CD4-positive, alpha-beta T cell (primary cell): ENCODE measurements around the gene RAPGEF5. TPM values are rescaled to one million over a fixed set of nuclear protein-coding genes. Genes with fewer than 3 reads are reported as not detected.

Experiments
- ATAC-seq: fragments of 200-7000 bp; cut with Tn5 transposase; one replicate; pipeline ENCODE4 v1.10.0; 2022; ENCODE audit warnings: mild to moderate bottlenecking; ENCODE audit not compliant: poor library complexity
- CTCF ChIA-PET: fragments of 350-600 bp; sonication (Branson Sonifier 250); formaldehyde crosslinking; loops from one replicate; lab custom pipeline; 2021; ENCODE audit warnings: antibody characterized with exemption, inconsistent platforms; lab: Charles Lee
- POLR2A ChIA-PET: fragments of 350-600 bp; sonication (Branson Sonifier 250); formaldehyde crosslinking; loops from one replicate; lab custom pipeline; 2021; ENCODE audit warnings: antibody characterized with exemption, inconsistent platforms; lab: Charles Lee
- DNase-seq, 14 experiments: peaks; one replicate each; pipeline ENCODE4 v3.0.0-alpha.2; 2013 to 2020; ENCODE audit warnings: mixed read lengths in 2 of 14
- H3K27ac ChIP-seq, 2 donors: one replicate each; pipeline versions ENCODE4 v1.5.1 to v1.7.0; 2013; ENCODE audit warnings: low read length in 2 of 2, low read depth in 1 of 2, mild to moderate bottlenecking in 1 of 2
- H3K27me3 ChIP-seq, 2 experiments: 1 replicate in 1 of 2; 2 replicates in 1 of 2; pipeline versions ENCODE4 v1.6.1 to v1.7.0; 2013; ENCODE audit warnings: low read length in 2 of 2, control low read depth in 1 of 2, mild to moderate bottlenecking in 1 of 2, moderate library complexity in 1 of 2; ENCODE audit not compliant: insufficient read depth in 2 of 2, control insufficient read depth in 1 of 2
- H3K36me3 ChIP-seq: one replicate; pipeline ENCODE4 v1.6.1; 2013; ENCODE audit warnings: low read length, control low read depth; ENCODE audit not compliant: insufficient read depth
- H3K4me1 ChIP-seq: one replicate; pipeline ENCODE4 v1.6.1; 2013; ENCODE audit warnings: low read length, control low read depth; ENCODE audit not compliant: insufficient read depth
- H3K4me3 ChIP-seq: one replicate; pipeline ENCODE4 v1.5.1; 2013; ENCODE audit warnings: mild to moderate bottlenecking, low read length, moderate library complexity
- H3K9me3 ChIP-seq, 2 experiments: 1 replicate in 1 of 2; 2 replicates in 1 of 2; pipeline versions ENCODE4 v1.6.1 to v1.7.0; 2013; ENCODE audit warnings: low read length in 2 of 2, mild to moderate bottlenecking in 2 of 2, control low read depth in 1 of 2, moderate library complexity in 1 of 2; ENCODE audit not compliant: control insufficient read depth in 1 of 2, insufficient read depth in 1 of 2
- H3K27ac Mint-ChIP-seq: one replicate; pipeline ENCODE4 v1.8.0; 2020; ENCODE audit warnings: mixed read lengths
- H3K27me3 Mint-ChIP-seq: one replicate; pipeline ENCODE4 v1.8.0; 2021; ENCODE audit warnings: mixed read lengths
- H3K36me3 Mint-ChIP-seq: one replicate; pipeline ENCODE4 v1.8.0; 2021; ENCODE audit warnings: low read depth, mixed read lengths
- H3K4me1 Mint-ChIP-seq: one replicate; pipeline ENCODE4 v1.8.0; 2021; ENCODE audit warnings: low read depth, mixed read lengths
- H3K4me3 Mint-ChIP-seq: one replicate; pipeline ENCODE4 v1.8.0; 2020; ENCODE audit warnings: mild to moderate bottlenecking, mixed read lengths
- H3K9me3 Mint-ChIP-seq: one replicate; pipeline ENCODE4 v1.8.0; 2020; ENCODE audit warnings: mixed read lengths
- CTCF ChIP-seq: fragments of 200-600 bp; IDR thresholded peaks from one replicate; pipeline ENCODE4 v1.8.0; 2022; ENCODE audit warnings: antibody characterized with exemption, mild to moderate bottlenecking
- intact Hi-C, 2 experiments: fragments of 100-400 bp; cut with DNase I in 1 of 2; cut with micrococcal nuclease in 1 of 2; formaldehyde crosslinking; loops; one replicate each; pipeline versions ENCODE4 v1.15.1 to v1.9.0; 2023 to 2025; cut with DNase I, micrococcal nuclease
- total RNA-seq, 174 experiments: library from RNA in 2 of 174; stranded (reverse) in 2 of 174; gene quantifications; one replicate each; pipeline ENCODE4 v1.2.3 and lab custom pipeline; 2021 to 2026

The RAPGEF5 gene
- total RNA-seq, 2 experiments from 2014 or later = 0.17 TPM; not detected in 1

- H3K36me3 Mint-ChIP-seq = no peaks in the 10 kb centered on the region
- POLR2A ChIA-PET = no interaction called here
- ATAC-seq (no peak), DNase-seq (no peak)
- no peak for TF ChIP-seq CTCF
- CTCF ChIA-PET = no interaction called here
- H3K27me3 ChIP-seq = peaks cover 0 to 5% of the 10 kb centered on the region in 2 experiments
- H3K27me3 Mint-ChIP-seq = no peaks in the 10 kb centered on the region
- no peak overlapping the region for H3K27ac Mint-ChIP-seq
- no peak overlapping the region for H3K27ac ChIP-seq
- no peaks in the 10 kb centered on the region for H3K9me3 ChIP-seq
- H3K36me3 ChIP-seq = no peaks in the 10 kb centered on the region
- no peaks in the 10 kb centered on the region for H3K4me1 ChIP-seq
- H3K4me1 Mint-ChIP-seq = peaks cover 6% of the 10 kb centered on the region
- intact Hi-C loops = no loop called here
- H3K4me3 ChIP-seq = no peak overlapping the region
- H3K9me3 Mint-ChIP-seq = no peaks in the 10 kb centered on the region
- no peak overlapping the region for H3K4me3 Mint-ChIP-seq
Observed at GRCh38 chr7:22288202-22288601, 68.8 kb downstream of the RAPGEF5 start.

- H3K9me3 ChIP-seq = no peaks in the 10 kb centered on the region
- peaks cover 0 to 5% of the 10 kb centered on the region in 2 experiments for H3K27me3 ChIP-seq
- no peak overlapping the region for H3K27ac Mint-ChIP-seq
- no peaks in the 10 kb centered on the region for H3K36me3 Mint-ChIP-seq
- peaks cover 3% of the 10 kb centered on the region for H3K4me1 Mint-ChIP-seq
- H3K27me3 Mint-ChIP-seq = no peaks in the 10 kb centered on the region
- POLR2A ChIA-PET = no interaction called here
- H3K36me3 ChIP-seq = no peaks in the 10 kb centered on the region
- no peak overlapping the region for H3K4me3 Mint-ChIP-seq
- no peaks in the 10 kb centered on the region for H3K9me3 Mint-ChIP-seq
- ATAC-seq = no peak
- no peak for DNase-seq
- H3K4me1 ChIP-seq = no peaks in the 10 kb centered on the region
- TF ChIP-seq CTCF = no peak
- intact Hi-C loops = no loop called here
- CTCF ChIA-PET = no interaction called here
- H3K4me3 ChIP-seq = no peak overlapping the region
- H3K27ac ChIP-seq = no peak overlapping the region
Observed at GRCh38 chr7:22287412-22287811, 69.5 kb downstream of the RAPGEF5 start.

- no peak overlapping the region for H3K27ac Mint-ChIP-seq
- intact Hi-C loops = no loop called here
- POLR2A ChIA-PET = no interaction called here
Observed at GRCh38 chr7:22286436-22286835, 70.5 kb downstream of the RAPGEF5 start.

More at GRCh38 chr7:22286436-22286835, 70.5 kb downstream of the RAPGEF5 start:
- CTCF ChIA-PET = no interaction called here
- no peak for TF ChIP-seq CTCF
- DNase-seq (no peak), ATAC-seq (no peak)
- Histone ChIP-seq H3K27ac (no peak overlapping the region), H3K9me3 (no peaks in the 10 kb centered on the region), H3K4me3 (no peak overlapping the region), H3K27me3 (peaks cover 0 to 2% of the 10 kb centered on the region in 2 experiments), H3K36me3 (no peaks in the 10 kb centered on the region), H3K4me1 (no peaks in the 10 kb centered on the region)
- Mint-ChIP-seq H3K9me3 (no peaks in the 10 kb centered on the region), H3K4me3 (no peak overlapping the region), H3K27me3 (no peaks in the 10 kb centered on the region), H3K4me1 (no peaks in the 10 kb centered on the region), H3K36me3 (no peaks in the 10 kb centered on the region)
